CD4-positive, alpha-beta T cell treated with Interferon alpha-2 for 1 hour (primary cell): ENCODE measurements around the gene INTS6L.
"Not testable (repeated sequence)": the region's sequence is repeated elsewhere in the genome, so short reads cannot be mapped to it uniquely, and the experiment has no call there.

Source experiments
- DNase-seq, 2 donors: peaks; one replicate each; pipeline ENCODE4 v3.0.0-alpha.2; 2020 to 2022

INTS6L gene

GRCh38 chrX:135522878-135523693 is 2.6 kb downstream of the INTS6L start:
- DNase-seq: peak in 1 of 2 donors; percentile 27

DNA sequence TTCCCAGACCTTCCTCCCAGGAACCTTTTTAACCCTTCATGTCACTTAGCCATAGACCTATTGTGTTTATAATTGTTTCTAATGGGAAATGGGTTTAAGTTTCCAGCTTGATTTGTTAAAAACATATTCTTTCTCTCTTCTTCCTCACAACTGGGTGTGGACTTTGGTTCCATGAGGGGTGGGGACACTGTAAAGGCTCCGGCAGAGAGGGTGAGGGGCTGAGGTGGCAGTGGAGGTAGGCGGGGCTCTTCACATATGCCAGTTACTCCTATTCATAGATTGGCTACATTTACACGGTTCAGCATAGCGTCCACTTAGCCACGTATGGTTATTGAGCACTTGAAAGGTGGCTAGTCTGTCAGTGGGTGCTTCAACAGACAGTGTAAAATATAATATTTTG is 7.8 kb downstream of the INTS6L start:
- no peak for DNase-seq

- no peak for DNase-seq
These were observed 8.3 kb downstream of the INTS6L start for GRCh38 chrX:135528756-135529155.

- no peak for DNase-seq
These were observed 9.6 kb downstream of the INTS6L start for GRCh38 chrX:135530097-135530496.

DNA sequence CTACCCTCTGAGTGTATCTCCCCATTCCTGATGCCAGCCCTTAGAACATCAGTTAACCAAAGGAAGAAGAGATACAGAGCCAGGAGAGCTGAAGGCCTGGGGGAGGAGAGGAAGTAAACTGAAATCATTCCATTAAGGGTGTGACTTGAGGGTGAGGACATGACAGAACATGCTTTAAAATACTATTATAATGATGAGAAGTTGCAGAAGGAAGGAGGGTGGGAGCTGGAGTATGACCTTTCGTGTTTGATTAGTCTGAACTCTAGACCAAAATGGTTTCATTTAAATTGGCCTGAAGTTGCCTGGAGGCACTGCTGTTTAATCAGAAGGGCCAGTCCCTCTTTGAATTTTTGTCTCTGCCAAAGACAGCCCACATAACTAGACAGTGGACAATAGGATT is 11.4 kb downstream of the INTS6L start:
- no peak for DNase-seq

DNA sequence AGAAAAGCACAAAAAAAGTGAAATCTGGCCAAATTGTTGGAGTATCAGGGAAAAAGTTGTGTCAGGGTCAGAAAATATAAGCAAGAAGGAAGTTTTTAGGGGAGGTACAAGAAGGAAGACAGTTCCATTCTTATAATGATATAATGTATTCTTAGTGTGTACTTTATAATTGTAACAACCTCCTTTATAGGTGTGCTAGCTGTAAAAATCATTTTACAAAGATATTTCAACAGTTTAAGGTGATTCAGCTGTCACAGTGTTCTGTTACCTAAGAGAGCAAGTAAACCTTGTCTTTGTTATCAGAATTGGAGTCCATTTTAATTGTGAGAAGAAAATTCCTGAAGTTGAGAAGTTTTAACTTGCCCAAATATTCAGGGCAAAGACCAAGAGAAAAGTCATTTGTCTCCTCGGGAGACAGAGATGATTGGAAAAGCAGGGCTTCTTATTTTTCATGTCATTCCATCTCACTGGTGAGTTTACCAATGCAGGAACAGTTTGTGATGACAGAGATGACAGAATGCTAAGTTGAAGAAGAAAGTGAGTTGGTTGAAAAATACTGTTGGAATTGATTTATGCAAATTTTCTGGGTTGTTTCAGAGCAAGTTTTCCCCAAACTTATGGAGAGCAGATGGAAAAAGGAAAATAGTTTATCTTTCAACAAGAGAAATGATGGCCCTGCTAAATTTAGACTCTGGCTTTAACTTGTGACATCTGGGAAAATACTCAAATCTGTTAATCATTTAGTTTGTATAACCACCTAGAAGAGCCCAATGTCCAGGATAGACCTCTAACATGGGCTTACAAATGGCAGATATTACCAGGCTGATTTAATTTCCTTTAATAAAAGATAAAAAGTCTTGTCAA is 14.8 kb downstream of the INTS6L start:
- DNase-seq: no peak

DNA sequence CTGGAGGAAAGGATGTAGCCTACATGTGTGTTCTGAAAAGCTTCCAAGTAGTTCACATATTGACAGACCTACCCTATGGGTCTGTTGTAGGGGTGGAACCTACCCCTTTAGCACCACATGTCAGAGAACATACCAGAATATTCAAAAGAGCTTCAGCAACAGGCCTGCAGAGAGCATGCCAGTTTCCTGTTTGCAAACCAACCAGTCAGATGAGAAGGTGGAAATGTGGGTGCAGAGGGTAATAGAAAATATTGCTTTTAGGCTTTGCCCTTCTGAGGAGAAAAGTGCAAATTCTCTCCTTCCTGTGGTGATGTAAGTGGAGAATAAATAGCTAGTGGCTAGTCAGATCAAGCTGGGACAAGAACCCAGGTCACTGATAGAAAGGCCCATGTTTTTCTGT is 16.4 kb downstream of the INTS6L start:
- DNase-seq: peak in 1 of 2 donors; percentile 24

GRCh38 chrX:135541351-135541750 is 20.9 kb downstream of the INTS6L start:
- no peak for DNase-seq

GRCh38 chrX:135543172-135543571 is 22.7 kb downstream of the INTS6L start:
- DNase-seq: no peak

DNA sequence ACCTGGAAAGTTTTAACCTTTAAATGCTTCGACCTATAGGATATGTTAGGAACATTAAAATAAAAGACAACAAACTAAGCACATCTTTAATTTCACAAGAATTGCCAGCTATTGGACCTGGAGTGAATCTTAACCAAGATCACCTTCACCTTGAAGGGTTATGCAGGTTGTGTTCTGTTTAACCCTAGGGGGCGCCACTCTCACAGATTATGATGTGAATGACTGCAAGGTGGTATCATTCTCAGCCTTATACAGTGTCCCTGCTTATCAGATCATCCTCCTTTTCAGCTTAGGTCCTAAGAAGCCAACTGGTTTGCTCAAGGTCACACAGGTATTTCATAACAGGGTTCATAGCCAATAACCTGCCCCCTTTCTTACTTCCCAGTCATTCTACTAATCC is 23.5 kb downstream of the INTS6L start:
- peak; percentile 20 to 40 for DNase-seq

GRCh38 chrX:135544338-135544948 is 24.0 kb downstream of the INTS6L start:
- DNase-seq: peak in 1 of 2 donors; percentile 10

DNA sequence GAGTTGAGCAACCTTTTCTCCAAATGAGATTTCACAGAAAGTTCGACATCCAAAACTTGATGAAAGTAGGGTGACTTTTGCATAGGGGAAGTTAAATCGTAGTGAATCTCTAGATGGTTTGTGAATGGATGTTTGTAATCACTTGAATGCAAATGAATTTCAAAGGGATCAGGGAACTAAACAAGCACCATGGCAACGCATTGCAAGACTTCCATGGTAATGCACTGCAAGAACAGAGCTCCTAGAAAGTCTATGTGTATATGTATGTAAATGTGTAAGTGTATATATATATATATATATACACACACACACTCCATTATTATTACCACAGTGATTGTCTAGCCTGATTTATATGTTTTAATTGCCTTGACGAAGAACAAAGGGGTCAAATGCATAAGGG is 27.3 kb downstream of the INTS6L start:
- DNase-seq: no peak

GRCh38 chrX:135549519-135549918 is 29.1 kb downstream of the INTS6L start:
- no peak for DNase-seq

- no peak for DNase-seq
These were observed 35.6 kb downstream of the INTS6L start for GRCh38 chrX:135556055-135556454.

GRCh38 chrX:135557344-135557743 is 36.9 kb downstream of the INTS6L start:
- DNase-seq: no peak

GRCh38 chrX:135572436-135572835 is 52.0 kb downstream of the INTS6L start:
- peak in 1 of 2 donors; percentile 5 for DNase-seq

GRCh38 chrX:135581496-135581895 is 61.0 kb downstream of the INTS6L start:
- no peak for DNase-seq

- no peak for DNase-seq
These were observed 64.7 kb downstream of the INTS6L start for GRCh38 chrX:135585153-135585552.

GRCh38 chrX:135591871-135592270 is 71.4 kb downstream of the INTS6L start:
- no peak for DNase-seq

DNA sequence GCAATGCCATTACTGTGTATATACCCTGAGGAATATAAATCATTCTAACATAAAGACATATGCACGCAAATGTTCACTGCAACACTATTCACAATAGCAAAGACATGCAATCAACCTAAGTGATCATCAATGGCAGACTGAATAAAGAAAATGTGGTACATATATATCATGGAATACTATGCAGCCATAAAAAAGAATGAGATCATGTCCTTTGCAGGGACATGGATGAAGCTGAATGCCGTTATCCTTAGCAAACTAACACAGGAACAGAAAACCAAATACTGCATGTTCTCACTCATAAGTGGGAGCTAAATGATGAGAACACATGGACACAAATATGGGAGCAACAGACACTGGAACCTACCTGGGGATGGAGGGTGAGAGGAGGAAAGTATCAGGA is 73.6 kb downstream of the INTS6L start:
- not testable (repeated sequence) for DNase-seq

DNA sequence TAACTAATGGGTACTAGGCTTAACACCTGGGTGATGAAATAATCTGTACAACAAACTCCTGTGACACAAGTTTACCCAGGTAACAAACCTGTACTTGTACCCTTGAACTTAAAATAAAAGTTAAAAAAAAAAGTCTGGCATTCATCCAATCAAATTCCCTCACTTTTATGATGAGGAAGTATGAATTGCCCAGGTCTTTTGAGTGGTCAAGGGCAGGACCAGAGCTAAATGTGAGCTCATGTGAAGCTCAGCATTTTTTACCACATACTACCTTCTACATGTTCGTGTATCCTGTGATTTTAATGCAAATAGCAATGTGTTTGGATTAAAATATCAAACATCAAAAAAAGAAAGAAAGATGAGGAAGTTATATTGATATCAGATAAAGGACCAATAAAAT is 74.0 kb downstream of the INTS6L start:
- DNase-seq: not testable (repeated sequence)

- no peak for DNase-seq
These were observed 75.1 kb downstream of the INTS6L start for GRCh38 chrX:135595543-135595942.

GRCh38 chrX:135596495-135596894 is 76.0 kb downstream of the INTS6L start:
- peak; percentile 15 to 42 for DNase-seq

- DNase-seq: no peak
These were observed 85.4 kb downstream of the INTS6L start for GRCh38 chrX:135605906-135606305.
